GM06990 (cell line): ENCODE results near the gene MPIG6B.

ENCODE experiments used
- DNase-seq: peaks from one replicate; pipeline ENCODE4 v3.0.0-alpha.2; 2011; ENCODE audit not compliant: insufficient read length; ENCODE audit errors: extremely low read depth
- H3K27me3 ChIP-seq: replicated peaks from 2 replicates; pipeline ENCODE4 v1.6.0; 2011; ENCODE audit warnings: low read length; ENCODE audit not compliant: control insufficient read depth, insufficient read depth
- H3K36me3 ChIP-seq: 2 replicates; pipeline ENCODE4 v1.5.1; 2011; ENCODE audit warnings: low read length; ENCODE audit not compliant: control insufficient read depth, insufficient read depth
- H3K4me3 ChIP-seq: replicated peaks from 2 replicates; pipeline ENCODE4 v1.5.1; 2011; ENCODE audit warnings: low read depth, mild to moderate bottlenecking, control low read depth, low read length
- CTCF ChIP-seq: IDR thresholded peaks from 2 replicates; pipeline ENCODE4 v1.5.1; 2011; ENCODE audit warnings: low read length, control low read depth, mild to moderate bottlenecking, inconsistent platforms; ENCODE audit not compliant: insufficient read depth, poor library complexity, severe bottlenecking

The MPIG6B gene

DNA sequence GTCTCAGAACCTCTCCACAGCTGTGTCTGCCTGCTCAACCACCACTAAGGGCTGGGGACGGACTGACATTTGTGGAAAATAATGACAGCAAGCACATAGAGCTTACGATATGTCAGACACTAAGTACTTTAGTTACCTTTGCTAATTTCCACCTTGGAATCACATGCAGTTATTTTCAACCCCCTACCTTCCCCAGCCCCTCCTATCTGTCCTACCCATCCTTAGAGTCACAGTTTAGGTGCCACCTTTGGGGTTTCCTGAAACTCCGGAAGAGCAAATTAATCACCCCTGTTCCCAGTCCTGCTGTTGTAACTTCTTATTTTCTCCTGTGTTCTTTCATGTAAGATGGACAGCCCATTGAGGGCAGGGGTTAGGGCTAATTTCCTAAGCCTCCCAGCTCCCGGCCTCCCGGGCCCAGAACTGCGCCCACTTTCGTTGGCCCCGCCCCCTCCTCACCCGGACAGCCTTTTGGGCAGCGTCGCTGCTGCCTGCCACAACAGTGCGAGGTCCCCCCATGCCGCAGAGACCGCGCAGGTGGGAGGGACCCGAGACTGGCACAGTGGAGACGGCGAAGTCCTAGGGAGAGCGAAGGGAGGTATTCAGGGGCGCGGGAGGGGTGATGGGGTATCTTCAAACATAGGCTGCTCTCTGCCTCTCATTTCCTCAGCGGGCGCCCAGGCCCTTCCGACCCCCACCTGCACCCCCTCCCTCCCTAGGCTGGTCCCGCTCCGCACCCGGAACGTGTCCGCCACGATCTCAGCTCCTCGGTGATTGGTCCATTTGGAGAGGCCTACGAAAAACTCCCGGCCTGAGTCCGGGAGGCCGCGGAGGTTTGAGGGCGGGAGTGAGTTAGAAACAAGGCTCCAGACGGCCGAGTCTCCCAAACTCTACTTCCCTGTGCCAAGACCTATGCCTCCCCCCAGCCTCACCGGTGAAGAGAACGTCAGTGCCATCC is 4.8 kb downstream of the MPIG6B start:
- Histone ChIP-seq H3K36me3 (peaks cover 4% of the 10 kb centered on the region; the same call in 1 of the 2 replicates), H3K4me3 (no peak overlapping the region)
- DNase-seq: peak; percentile 69

DNA sequence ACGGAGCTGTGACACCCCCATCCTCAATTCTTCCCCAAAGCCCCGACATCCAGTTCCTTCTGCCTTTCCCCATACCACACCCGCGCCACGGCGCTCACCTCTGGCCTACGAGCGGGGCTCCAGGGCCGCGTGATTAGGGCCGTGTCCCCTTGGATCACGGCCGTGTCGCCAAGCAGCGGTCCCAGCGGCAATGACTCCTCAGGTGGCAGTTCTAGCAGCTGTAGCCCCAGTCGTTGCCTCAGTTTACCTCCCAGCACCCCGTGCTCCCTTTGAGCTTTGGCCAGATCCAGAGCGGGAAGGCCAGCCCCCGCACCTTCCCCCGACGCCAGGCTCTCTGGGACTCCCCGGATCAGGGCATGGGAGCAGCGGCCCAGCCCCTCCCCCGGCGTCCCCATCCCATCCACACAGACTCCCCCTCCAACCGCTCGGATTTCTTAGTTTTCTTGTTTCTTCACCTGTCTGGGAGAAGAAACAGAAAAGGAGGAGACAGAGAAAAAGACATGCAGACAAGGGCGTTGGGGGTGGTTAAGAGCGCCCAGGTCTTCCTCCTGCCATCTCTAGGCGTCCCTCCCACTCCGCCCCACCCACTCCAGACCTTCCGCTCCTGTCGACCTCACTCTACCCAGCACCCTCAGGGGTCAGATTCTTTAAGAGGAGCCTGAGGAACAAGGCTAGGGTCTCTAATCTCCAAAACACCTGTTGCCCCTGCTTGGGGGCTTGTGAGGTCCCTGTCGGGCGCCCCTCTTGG is 5.8 kb downstream of the MPIG6B start, which contains the start of gene DDAH2:
Gene DDAH2, minus strand, starts transcription at position 533 of the 748 bp plus-strand sequence. Its CDS starts 138 bp downstream, at position 395.
- TF ChIP-seq CTCF: peak; percentile 92
- Histone ChIP-seq H3K36me3 (peaks cover 9% of the 10 kb centered on the region), H3K4me3 (peak within 1 kb of the TSS; percentile 64), H3K27me3 (no peaks in the 10 kb centered on the region)
- no peak for DNase-seq

More for the DNA sequence above, 4.8 kb downstream of the MPIG6B start:
- H3K27me3 ChIP-seq: no peaks in the 10 kb centered on the region
- TF ChIP-seq CTCF: no peak

DNA sequence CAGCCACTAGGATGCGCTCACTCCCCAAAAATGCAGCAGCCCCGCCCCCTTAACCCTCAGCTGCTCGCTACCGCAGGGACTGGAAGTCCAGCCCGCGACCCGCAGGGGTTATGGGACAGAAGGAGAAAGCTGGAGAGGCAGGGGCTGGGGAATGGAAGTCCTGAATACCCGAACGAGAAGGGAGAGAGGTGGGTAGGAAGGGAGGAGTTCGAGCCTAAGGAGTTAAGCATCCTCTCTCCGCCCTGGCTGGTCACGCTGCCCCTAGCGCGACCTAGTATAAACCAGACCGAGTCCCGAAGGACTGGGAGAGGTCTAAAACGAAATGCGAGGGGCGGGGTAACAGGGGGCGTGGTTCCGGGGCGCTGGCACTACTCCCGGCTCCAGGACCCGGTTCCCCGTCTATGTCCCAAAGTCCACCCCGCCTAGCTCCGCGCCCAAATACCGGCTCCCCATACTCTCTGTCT is 6.4 kb downstream of the MPIG6B start:
- no peak for TF ChIP-seq CTCF
- Histone ChIP-seq H3K36me3 (peaks cover 11% of the 10 kb centered on the region), H3K4me3 (peak overlapping the region; percentile 64), H3K27me3 (no peaks in the 10 kb centered on the region)
- DNase-seq: peak; percentile 81

DNA sequence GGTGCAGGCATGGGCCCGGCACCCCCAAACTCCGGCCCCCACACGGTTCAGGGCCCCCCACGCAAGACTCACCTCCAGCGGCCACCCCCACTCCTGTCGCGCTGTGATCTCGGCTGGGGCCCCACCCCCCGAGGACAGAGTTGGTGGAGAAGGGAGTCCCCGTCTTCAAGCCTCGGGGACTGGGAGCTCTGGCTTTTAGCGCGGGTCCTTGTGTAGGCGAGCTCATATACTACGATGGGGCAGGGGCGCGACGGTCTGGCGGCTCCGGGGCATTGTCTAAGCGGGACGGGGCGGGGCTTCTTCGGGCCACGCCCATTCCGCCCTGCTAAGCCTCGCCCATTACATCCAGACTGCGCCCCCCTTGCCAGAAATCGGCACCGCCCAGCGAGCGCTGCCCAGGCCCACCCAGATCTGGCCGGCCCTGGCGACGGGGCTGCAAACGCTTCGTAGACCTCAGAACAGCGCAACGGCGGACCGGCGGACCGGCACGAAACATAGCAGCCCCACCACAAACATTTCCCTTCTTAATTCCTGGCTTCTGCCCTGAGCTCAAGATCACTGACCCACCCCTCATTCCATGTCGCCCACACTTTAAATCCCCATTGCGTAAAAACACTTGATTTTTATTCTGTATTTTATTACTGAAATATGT is 6.9 kb downstream of the MPIG6B start:
- DNase-seq: peak; percentile 80
- H3K36me3 ChIP-seq: peaks cover 11% of the 10 kb centered on the region
- TF ChIP-seq CTCF: no peak
- H3K4me3 ChIP-seq: peak overlapping the region; percentile 64
- H3K27me3 ChIP-seq: no peaks in the 10 kb centered on the region

- no peak for DNase-seq
- TF ChIP-seq CTCF: no peak
- no peak overlapping the region for H3K4me3 ChIP-seq
- no peaks in the 10 kb centered on the region for H3K27me3 ChIP-seq
- H3K36me3 ChIP-seq: peaks cover 11% of the 10 kb centered on the region
Observed at GRCh38 chr6:31730631-31731086, 7.5 kb downstream of the MPIG6B start.
